GM12872 (cell line): ENCODE data around the gene MZF1.

ENCODE experiments used
- TF ChIP-seq, protein P1 (sequence below): IDR thresholded peaks from 3 replicates; pipeline ENCODE4 v1.5.1; 2011; ENCODE audit warnings: low read depth, mild to moderate bottlenecking, low read length, moderate library complexity; ENCODE audit not compliant: insufficient read depth

Gene MZF1

DNA sequence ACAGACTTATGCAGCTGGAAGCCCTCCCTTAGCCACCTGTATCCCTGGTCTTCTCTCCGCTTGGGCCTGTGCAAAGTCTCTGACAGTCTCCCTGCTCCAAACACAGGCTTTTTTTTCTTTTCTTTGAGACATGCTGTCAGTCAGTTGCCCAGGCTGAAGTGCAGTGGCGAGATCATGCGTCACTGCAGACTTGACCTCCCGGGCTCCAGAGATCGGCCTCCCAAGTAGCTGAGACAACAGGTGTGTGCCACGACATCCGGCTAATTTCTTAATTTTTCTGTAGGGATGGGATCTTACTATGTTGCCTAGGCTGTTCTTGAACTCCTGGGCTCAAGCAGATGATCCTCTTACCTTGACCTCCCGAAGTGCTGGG, 1.6 kb downstream of the MZF1 start:
- TF ChIP-seq, protein P1, sequence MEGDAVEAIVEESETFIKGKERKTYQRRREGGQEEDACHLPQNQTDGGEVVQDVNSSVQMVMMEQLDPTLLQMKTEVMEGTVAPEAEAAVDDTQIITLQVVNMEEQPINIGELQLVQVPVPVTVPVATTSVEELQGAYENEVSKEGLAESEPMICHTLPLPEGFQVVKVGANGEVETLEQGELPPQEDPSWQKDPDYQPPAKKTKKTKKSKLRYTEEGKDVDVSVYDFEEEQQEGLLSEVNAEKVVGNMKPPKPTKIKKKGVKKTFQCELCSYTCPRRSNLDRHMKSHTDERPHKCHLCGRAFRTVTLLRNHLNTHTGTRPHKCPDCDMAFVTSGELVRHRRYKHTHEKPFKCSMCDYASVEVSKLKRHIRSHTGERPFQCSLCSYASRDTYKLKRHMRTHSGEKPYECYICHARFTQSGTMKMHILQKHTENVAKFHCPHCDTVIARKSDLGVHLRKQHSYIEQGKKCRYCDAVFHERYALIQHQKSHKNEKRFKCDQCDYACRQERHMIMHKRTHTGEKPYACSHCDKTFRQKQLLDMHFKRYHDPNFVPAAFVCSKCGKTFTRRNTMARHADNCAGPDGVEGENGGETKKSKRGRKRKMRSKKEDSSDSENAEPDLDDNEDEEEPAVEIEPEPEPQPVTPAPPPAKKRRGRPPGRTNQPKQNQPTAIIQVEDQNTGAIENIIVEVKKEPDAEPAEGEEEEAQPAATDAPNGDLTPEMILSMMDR = no peak

DNA sequence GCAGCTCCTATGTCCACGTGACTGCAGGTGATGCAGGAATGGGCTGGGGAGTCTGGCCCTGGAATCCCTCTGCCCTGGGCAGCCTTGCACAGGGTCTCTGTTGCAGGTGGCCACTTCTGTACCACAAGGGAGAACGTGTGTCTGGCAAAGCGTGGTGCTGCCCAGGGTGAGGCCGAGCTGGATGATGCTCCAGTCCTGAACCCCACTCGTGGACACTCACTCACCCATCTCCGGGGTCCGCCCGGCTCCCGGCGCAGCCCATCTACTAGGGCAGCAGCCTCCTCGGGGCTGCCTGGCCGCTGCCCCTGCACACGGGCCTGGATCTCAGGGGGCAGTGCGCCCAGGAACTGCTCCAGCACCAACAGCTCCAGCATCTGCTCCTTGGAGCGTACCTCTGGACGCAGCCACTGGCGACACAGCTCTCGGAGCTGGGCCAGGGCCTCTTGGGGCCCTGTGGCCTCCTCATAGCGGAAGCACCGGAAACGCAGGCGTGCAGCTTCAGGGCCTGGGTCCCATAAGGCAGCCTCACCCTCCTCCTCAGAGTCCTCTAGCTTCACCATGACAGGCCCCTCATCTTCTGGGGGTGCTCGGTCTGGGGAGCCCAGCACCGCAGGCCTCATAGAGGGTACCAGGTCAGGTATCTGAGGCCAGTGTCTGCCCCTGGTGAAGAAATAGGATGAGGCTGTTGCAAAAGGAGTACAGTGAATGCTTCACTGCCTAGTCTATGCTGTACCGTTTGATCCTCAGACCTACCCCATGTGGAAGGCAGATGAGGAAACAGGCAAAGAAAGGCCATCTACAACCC, 2.2 kb downstream of the MZF1 start:
- TF ChIP-seq, protein P1 = no peak

DNA sequence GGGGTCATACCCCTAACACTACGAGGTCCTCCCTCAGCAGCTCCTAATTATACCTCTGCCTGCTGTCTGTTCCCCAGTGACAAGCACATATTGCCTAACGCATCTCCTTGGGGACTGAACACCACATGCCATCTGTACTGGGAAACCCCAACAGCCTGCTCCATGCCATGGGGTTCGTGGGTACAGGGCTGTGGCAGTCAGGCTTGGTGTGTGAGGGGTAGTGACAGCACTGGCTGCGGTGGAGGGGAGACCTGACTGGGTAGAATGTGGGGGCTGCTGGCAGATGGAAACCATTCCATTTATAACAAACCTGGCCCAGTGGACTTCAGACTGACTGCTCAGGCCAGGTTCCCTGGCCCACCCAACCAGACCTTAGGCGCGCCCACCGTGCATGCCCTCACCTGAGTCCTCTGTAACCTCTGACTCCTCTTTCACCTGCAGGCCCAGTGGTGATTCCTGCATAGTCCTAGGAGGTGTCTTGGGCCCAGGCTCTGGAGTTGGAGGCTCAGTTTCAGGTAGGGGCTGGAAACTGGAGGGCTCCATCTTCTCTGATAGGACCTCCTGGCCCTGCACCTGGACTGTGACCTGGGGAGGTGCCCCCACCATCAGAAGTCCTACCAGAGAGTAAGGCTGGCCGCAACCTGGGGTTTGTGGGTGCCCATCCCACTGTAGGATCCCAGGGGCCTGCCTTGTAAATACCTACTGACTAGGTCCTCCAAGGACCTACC, 3.0 kb downstream of the MZF1 start:
- TF ChIP-seq, protein P1 = no peak

DNA sequence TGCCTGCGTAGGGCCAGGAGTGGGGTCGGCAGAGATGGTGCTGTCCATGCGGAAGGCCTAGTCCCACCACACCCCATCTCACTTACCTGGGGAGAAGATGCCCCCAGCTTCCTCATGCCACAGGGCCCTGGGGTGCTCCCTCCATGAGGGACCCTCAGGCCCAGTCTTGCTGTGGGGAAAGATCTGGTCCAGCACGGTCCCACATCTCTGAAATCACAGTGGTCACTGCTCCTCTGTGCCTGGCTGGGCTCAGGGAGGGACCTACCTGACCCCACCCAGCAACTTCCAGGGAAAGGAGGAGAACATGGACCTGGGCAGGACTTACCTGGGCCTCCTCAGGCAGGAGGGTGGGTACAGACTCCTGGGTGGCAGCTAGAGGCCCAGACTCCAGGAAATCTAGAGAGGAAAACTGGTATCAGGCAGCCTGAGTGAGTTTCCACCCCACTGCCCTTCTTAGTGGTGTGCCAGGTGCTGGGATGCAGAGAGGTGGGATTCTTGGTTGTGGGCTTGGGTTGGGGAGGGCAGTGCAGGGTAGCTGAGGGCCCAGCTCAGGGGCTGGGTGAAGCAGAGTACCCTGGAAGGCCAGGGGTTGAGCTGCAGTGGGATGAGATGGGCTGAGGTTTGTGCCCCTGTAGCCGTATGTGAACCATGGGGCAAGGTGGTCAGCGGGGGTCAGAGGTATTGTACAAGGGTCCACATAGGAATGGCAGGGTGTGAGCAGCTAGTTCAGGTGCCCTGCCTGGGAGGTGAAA, 3.8 kb downstream of the MZF1 start:
- TF ChIP-seq, protein P1 = no peak

DNA sequence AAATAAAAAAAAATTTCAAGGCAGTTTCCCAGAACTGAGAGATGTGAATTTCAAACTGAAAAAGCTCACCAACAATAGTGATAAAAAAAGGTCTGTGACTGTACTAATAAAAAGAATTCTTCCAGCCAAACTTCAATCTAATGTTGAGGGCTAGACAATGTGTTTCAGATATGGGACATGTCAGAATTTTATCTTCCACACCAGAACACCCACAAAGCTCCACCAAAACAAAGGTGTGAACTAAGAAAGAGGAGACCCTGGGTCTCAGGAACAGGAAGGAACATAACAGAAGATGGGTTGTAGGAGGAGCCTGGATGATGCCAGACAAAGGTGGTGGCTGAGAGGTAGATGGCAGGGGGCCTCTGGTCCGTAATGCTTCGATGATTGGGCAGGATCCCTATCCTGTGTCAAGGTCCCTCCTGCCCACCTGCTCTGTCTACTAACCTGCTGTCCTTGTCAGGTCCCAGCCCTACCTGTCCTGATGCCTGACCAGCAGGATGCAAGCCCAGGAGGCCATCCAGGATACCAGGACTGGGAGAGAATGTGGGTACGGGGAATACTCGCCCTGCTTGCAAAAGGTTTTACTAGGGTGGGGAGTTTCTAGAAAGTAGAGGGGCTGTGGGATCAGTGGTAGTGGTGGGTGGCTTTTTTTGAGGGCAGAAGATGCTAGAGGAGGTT, 4.5 kb downstream of the MZF1 start:
- TF ChIP-seq, protein P1 = no peak

DNA sequence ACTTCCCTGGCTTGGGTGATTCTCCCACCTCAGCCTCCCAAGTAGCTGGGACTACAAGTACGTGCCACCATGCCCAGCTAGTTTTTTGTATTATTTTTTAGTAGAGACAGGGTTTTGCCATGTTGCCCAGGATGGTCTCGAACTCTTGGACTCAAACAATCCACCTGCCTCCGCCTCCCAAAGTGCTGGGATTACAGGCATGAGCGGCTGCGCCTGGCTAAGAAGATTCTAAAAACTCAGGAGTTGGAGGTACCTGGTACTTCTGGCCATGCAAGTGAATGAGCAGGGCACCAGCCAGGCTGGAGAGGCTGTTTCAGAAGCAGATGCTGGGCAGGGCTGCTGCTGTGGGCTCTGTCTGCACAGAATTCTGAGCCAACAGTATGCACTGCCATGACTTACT, 6.1 kb downstream of the MZF1 start:
- TF ChIP-seq, protein P1 = no peak

DNA sequence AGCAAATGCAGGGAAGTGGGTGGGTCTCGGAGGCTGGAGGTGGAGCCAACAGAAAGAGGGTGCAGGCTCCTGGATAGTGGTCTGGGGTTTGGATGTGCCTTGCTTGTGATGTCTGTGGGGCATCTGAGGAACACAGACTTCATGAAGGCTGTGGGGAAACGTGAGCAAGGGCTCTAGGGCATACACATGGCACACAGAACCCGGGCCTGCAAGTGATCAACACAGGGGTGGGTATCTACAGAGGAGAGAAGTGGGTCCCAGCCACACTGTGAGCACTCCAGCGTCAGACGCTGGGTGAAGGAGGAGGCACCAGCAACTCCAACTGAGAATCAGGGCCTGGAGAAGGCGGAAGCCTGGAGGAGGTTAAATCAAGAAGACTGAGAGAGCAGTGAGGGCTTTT, 9.3 kb downstream of the MZF1 start:
- TF ChIP-seq, protein P1 = no peak
